GM12878 (cell line): Measurements from ENCODE around the gene RAB34. TPM values are rescaled to one million over a fixed set of nuclear protein-coding genes. Genes with fewer than 3 reads are reported as not detected.

Source experiments
- ATAC-seq: fragments of 200-7000 bp; cut with Tn5 transposase; 3 replicates; pipeline ENCODE4 v1.9.1; 2020; ENCODE audit warnings: mild to moderate bottlenecking, moderate library complexity
- BruUV-seq: library from RNA; stranded (reverse); fragments of 400-500 nt; replicated peaks from 2 replicates; lab custom pipeline; 2021; lab: Mats Ljungman, UMichigan
- CTCF ChIA-PET: fragments of 300-600 bp; sonication (Branson Sonifier 250); formaldehyde crosslinking; extraction: SDS; loops from one replicate; lab custom pipeline; 2021; ENCODE audit warnings: inconsistent platforms; lab: Yijun Ruan, JAX
- POLR2A ChIA-PET: fragments of 350-600 bp; formaldehyde crosslinking; extraction: SDS; loops from one replicate; lab custom pipeline; 2021; ENCODE audit warnings: inconsistent platforms; lab: Charles Lee
- RAD21 ChIA-PET: fragments of 300-600 bp; sonication (Branson Sonifier 250); formaldehyde crosslinking; loops from one replicate; lab custom pipeline; 2023; ENCODE audit warnings: antibody characterized with exemption; ENCODE audit not compliant: unreplicated experiment; lab: Charles Lee
- SMC1A ChIA-PET: fragments of 300-600 bp; sonication (Branson Sonifier 250); formaldehyde crosslinking; loops from one replicate; lab custom pipeline; 2023; ENCODE audit not compliant: unreplicated experiment, uncharacterized antibody; lab: Charles Lee
- DNase-seq: peaks from one replicate; pipeline ENCODE4 v3.0.0-alpha.2; 2011; ENCODE audit warnings: low read depth, low spot score
- FAIRE-seq: peaks from 3 replicates; lab custom pipeline; 2011; peaks lifted over from hg19 to GRCh38; lab: Jason Lieb, UNC
- H2AFZ ChIP-seq: 2 replicates; pipeline ENCODE4 v1.6.0; 2011; ENCODE audit warnings: low read depth, low read length, control low read depth; ENCODE audit not compliant: control insufficient read depth
- H3K27ac ChIP-seq: 2 replicates; pipeline ENCODE4 v1.5.1; 2011; ENCODE audit warnings: control low read depth; ENCODE audit not compliant: control insufficient read depth, insufficient read depth
- H3K27me3 ChIP-seq, 2 experiments: replicated peaks in 1 of 2; 2 replicates each; pipeline versions ENCODE4 v1.6.0 to v1.6.1; 2011; ENCODE audit warnings: low read length in 1 of 2; ENCODE audit not compliant: control insufficient read depth in 2 of 2, insufficient read depth in 2 of 2
- H3K36me3 ChIP-seq, 2 experiments: 2 replicates each; pipeline ENCODE4 v1.5.1; 2011; ENCODE audit warnings: low read length in 1 of 2; ENCODE audit not compliant: control insufficient read depth in 2 of 2, insufficient read depth in 2 of 2
- H3K4me1 ChIP-seq: 2 replicates; pipeline ENCODE4 v1.6.1; 2011; ENCODE audit warnings: mild to moderate bottlenecking, low read length, moderate library complexity, mixed read lengths; ENCODE audit not compliant: control insufficient read depth, insufficient read depth
- H3K4me2 ChIP-seq: 2 replicates; pipeline ENCODE4 v1.6.0; 2011; ENCODE audit warnings: control low read depth; ENCODE audit not compliant: control insufficient read depth, insufficient read depth
- H3K4me3 ChIP-seq: fragments of 200-600 bp; sonication (generic); 2 replicates; pipeline ENCODE4 v1.5.1; 2016
- H3K79me2 ChIP-seq: 2 replicates; pipeline ENCODE4 v1.6.0; 2011; ENCODE audit warnings: low read length; ENCODE audit not compliant: control insufficient read depth, insufficient read depth
- H3K9ac ChIP-seq: 2 replicates; pipeline ENCODE4 v1.8.0; 2011; ENCODE audit warnings: low read length, control low read depth, mixed read lengths; ENCODE audit not compliant: control insufficient read depth, insufficient read depth
- H3K9me3 ChIP-seq: replicated peaks from 3 replicates; pipeline ENCODE4 v1.5.1; 2011; ENCODE audit warnings: mild to moderate bottlenecking, low read length; ENCODE audit not compliant: control insufficient read depth, insufficient read depth
- H4K20me1 ChIP-seq: 2 replicates; pipeline ENCODE4 v1.6.0; 2011; ENCODE audit not compliant: control insufficient read depth, insufficient read depth
- ATF7 ChIP-seq: fragments of 450-650 bp; IDR thresholded peaks from 2 replicates; pipeline ENCODE4 v1.6.1; 2016; ENCODE audit warnings: low read depth, mild to moderate bottlenecking
- BACH1 ChIP-seq: fragments of 450-650 bp; IDR thresholded peaks from 2 replicates; pipeline ENCODE4 v1.6.1; 2017; ENCODE audit warnings: mild to moderate bottlenecking, borderline replicate concordance
- CEBPB ChIP-seq, 2 experiments: fragments of 150-350 bp in 1 of 2; IDR thresholded peaks; 2 replicates each; pipeline ENCODE4 v1.6.1; 2012 to 2014; ENCODE audit warnings: low read depth in 2 of 2, low read length in 2 of 2, borderline replicate concordance in 1 of 2, inconsistent platforms in 1 of 2
- CHD2 ChIP-seq: IDR thresholded peaks from 2 replicates; pipeline ENCODE4 v1.6.1; 2011; ENCODE audit warnings: low read depth, low read length, improper control_type of control experiment, borderline replicate concordance
- CHD4 ChIP-seq: fragments of 200-600 bp; sonication (generic); IDR thresholded peaks from 2 replicates; pipeline ENCODE4 v1.6.1; 2016; ENCODE audit warnings: mild to moderate bottlenecking
- EP300 ChIP-seq, 2 experiments: fragments of 150-350 bp in 1 of 2; IDR thresholded peaks; 2 replicates each; pipeline ENCODE4 v1.6.1; 2011 to 2012; ENCODE audit warnings: low read depth in 2 of 2, low read length in 2 of 2, borderline replicate concordance in 1 of 2, improper control_type of control experiment in 1 of 2, inconsistent platforms in 1 of 2; ENCODE audit not compliant: control insufficient read depth in 1 of 2
- ESRRA ChIP-seq: IDR thresholded peaks from 2 replicates; pipeline ENCODE4 v1.6.1; 2012; ENCODE audit warnings: mild to moderate bottlenecking, low read length, improper control_type of control experiment
- HCFC1 ChIP-seq: fragments of 150-350 bp; IDR thresholded peaks from 2 replicates; pipeline ENCODE4 v1.6.1; 2014; ENCODE audit warnings: low read length
- JUND ChIP-seq: IDR thresholded peaks from 2 replicates; pipeline ENCODE4 v1.6.1; 2012; ENCODE audit warnings: low read depth, mild to moderate bottlenecking, low read length, improper control_type of control experiment, moderate library complexity
- KDM1A ChIP-seq: fragments of 200-600 bp; sonication (generic); IDR thresholded peaks from 2 replicates; pipeline ENCODE4 v1.6.1; 2016; ENCODE audit warnings: borderline replicate concordance
- RCOR1 ChIP-seq: conservative IDR thresholded peaks from 2 replicates; pipeline ENCODE4 v1.6.1; 2012; ENCODE audit warnings: low read depth, low read length, improper control_type of control experiment
- RFX5 ChIP-seq: IDR thresholded peaks from 2 replicates; pipeline ENCODE4 v1.6.1; 2011; ENCODE audit warnings: low read depth, low read length, improper control_type of control experiment
- SREBF1 ChIP-seq: IDR thresholded peaks from 2 replicates; pipeline ENCODE4 v1.6.1; 2012; ENCODE audit warnings: mild to moderate bottlenecking, low read length
- STAT1 ChIP-seq: fragments of 450-650 bp; conservative IDR thresholded peaks from 2 replicates; pipeline ENCODE4 v1.6.1; 2014; ENCODE audit warnings: antibody characterized with exemption, mild to moderate bottlenecking
- ZBED1 ChIP-seq: IDR thresholded peaks from 2 replicates; pipeline ENCODE4 v1.6.1; 2016; ENCODE audit warnings: borderline replicate concordance
- ZNF207 ChIP-seq: fragments of 450-650 bp; IDR thresholded peaks from 2 replicates; pipeline ENCODE4 v1.6.1; 2014; ENCODE audit warnings: antibody characterized with exemption, mild to moderate bottlenecking, borderline replicate concordance
- WGBS: methylation state at CpG from one replicate; pipeline ENCODE4 v1.1.6; 2016; ENCODE audit warnings: low lambda C conversion rate; ENCODE audit not compliant: insufficient replicate concordance, insufficient coverage; ENCODE audit errors: missing lambda C conversion rate; 5-methylcytosine and 5-hydroxymethylcytosine counted together
- in situ Hi-C: fragments of 300-500 bp; cut with MboI; formaldehyde crosslinking; loops from 9 replicates; pipeline ENCODE4 v1.14.3; 2018; ENCODE audit warnings: mixed read lengths
- intact Hi-C: fragments of 100-400 bp; cut with micrococcal nuclease; formaldehyde crosslinking; loops from one replicate; pipeline ENCODE4 v1.14.2; 2022; ENCODE audit not compliant: unreplicated experiment
- polyA plus RNA-seq, 11 experiments: library from polyadenylated mRNA; depleted of rRNA in 4 of 11; unstranded in 6 of 11; stranded (reverse) in 5 of 11; fragments of >200 nt; fragmentation: Nextera tagmentation in 4 of 11; fragmentation: Illumina TruSeq in 1 of 11; extraction: Ambion mirVana in 4 of 11; extraction: Trizol in 1 of 11; gene quantifications; 1 replicate in 1 of 11; 2 replicates in 10 of 11; pipeline versions ENCODE4 v1.2.1 to v1.2.3, GENCODE V29; 2011 to 2016; ENCODE audit warnings: inconsistent platforms in 2 of 11, missing spikeins in 2 of 11, low read depth in 1 of 11
- total RNA-seq, 4 experiments: library from RNA; depleted of rRNA in 3 of 4; stranded (reverse); fragments of >200 nt in 3 of 4; fragmentation: Illumina TruSeq in 1 of 4; extraction: Trizol in 1 of 4; gene quantifications; 2 replicates each; pipeline versions ENCODE4 v1.2.1 to v1.2.3, GENCODE V29; 2013 to 2021
- TF ChIP-seq, protein P1 (sequence below): fragments of 450-650 bp; IDR thresholded peaks from 2 replicates; pipeline ENCODE4 v1.6.1; 2017; ENCODE audit warnings: mild to moderate bottlenecking, moderate library complexity
- TF ChIP-seq, protein P2 (sequence below): fragments of 450-650 bp; formaldehyde crosslinking; IDR thresholded peaks from 2 replicates; pipeline ENCODE4 v1.4.0; 2020; ENCODE audit warnings: mild to moderate bottlenecking, moderate library complexity

RAB34 gene
- total and polyA plus RNA-seq, 10 of the 15 experiments (the other 5 are each of a cell fraction or from before 2014, with no cell fraction given), result 0.37 to 46.4 (median 32.8) TPM

DNA sequence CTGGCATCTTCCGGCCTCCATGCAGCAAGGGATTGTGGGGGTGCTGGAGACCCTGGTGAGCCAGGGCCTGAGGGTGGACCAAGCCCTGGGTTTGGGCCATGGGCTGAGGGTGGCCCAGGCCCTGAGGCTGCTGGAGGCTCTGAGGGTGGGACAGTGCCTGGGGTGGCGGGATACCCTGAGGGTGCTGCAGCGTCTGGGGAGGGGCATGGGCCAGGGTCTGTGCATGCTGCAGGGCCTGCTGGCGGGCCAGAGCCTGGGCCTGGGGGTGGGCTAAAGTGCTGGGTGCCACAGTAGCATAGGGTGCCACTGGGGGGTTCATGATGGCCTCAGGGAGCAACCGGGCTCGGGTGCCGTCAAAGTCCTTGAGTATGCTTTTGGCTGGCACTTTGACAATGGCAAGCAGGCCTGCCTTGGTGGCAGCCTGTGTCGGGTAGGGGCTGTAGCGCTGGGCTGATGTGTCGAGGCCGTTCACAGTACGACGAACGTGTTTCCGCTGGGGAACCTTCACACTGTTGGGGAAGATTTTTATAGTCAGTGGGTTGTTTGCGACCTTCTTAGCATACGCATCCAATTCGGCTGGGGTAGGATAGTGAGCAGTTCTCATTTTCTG is 41.7 kb upstream of the RAB34 start:
- Histone ChIP-seq H3K4me1 (peaks cover 15% of the 10 kb centered on the region), H3K36me3 (peaks cover 8 to 26% of the 10 kb centered on the region in 2 experiments)
- TF ChIP-seq CEBPB (IDR thresholded peaks at IDR 0.05; ENCODE audit: borderline replicate concordance in 1 of 2, low read depth in 2 of 2, low read length in 2 of 2) (no peak), RCOR1 (no peak), EP300 (IDR thresholded peaks at IDR 0.05; ENCODE audit: borderline replicate concordance in 1 of 2, control insufficient read depth in 1 of 2, low read depth in 2 of 2, low read length in 2 of 2) (no peak), JUND (no peak), BACH1 (no peak), HCFC1 (no peak), ZNF207 (no peak), ATF7 (no peak), STAT1 (no peak), SREBF1 (no peak), CHD2 (no peak), CHD4 (no peak), RFX5 (no peak), KDM1A (no peak), ESRRA (no peak), ZBED1 (no peak)
- TF ChIP-seq, protein P1, sequence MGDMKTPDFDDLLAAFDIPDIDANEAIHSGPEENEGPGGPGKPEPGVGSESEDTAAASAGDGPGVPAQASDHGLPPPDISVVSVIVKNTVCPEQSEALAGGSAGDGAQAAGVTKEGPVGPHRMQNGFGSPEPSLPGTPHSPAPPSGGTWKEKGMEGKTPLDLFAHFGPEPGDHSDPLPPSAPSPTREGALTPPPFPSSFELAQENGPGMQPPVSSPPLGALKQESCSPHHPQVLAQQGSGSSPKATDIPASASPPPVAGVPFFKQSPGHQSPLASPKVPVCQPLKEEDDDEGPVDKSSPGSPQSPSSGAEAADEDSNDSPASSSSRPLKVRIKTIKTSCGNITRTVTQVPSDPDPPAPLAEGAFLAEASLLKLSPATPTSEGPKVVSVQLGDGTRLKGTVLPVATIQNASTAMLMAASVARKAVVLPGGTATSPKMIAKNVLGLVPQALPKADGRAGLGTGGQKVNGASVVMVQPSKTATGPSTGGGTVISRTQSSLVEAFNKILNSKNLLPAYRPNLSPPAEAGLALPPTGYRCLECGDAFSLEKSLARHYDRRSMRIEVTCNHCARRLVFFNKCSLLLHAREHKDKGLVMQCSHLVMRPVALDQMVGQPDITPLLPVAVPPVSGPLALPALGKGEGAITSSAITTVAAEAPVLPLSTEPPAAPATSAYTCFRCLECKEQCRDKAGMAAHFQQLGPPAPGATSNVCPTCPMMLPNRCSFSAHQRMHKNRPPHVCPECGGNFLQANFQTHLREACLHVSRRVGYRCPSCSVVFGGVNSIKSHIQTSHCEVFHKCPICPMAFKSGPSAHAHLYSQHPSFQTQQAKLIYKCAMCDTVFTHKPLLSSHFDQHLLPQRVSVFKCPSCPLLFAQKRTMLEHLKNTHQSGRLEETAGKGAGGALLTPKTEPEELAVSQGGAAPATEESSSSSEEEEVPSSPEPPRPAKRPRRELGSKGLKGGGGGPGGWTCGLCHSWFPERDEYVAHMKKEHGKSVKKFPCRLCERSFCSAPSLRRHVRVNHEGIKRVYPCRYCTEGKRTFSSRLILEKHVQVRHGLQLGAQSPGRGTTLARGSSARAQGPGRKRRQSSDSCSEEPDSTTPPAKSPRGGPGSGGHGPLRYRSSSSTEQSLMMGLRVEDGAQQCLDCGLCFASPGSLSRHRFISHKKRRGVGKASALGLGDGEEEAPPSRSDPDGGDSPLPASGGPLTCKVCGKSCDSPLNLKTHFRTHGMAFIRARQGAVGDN, result no peak
- TF ChIP-seq, protein P2, sequence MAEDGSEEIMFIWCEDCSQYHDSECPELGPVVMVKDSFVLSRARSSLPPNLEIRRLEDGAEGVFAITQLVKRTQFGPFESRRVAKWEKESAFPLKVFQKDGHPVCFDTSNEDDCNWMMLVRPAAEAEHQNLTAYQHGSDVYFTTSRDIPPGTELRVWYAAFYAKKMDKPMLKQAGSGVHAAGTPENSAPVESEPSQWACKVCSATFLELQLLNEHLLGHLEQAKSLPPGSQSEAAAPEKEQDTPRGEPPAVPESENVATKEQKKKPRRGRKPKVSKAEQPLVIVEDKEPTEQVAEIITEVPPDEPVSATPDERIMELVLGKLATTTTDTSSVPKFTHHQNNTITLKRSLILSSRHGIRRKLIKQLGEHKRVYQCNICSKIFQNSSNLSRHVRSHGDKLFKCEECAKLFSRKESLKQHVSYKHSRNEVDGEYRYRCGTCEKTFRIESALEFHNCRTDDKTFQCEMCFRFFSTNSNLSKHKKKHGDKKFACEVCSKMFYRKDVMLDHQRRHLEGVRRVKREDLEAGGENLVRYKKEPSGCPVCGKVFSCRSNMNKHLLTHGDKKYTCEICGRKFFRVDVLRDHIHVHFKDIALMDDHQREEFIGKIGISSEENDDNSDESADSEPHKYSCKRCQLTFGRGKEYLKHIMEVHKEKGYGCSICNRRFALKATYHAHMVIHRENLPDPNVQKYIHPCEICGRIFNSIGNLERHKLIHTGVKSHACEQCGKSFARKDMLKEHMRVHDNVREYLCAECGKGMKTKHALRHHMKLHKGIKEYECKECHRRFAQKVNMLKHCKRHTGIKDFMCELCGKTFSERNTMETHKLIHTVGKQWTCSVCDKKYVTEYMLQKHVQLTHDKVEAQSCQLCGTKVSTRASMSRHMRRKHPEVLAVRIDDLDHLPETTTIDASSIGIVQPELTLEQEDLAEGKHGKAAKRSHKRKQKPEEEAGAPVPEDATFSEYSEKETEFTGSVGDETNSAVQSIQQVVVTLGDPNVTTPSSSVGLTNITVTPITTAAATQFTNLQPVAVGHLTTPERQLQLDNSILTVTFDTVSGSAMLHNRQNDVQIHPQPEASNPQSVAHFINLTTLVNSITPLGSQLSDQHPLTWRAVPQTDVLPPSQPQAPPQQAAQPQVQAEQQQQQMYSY (CRISPR knock-in tag), result no peak

More for the DNA sequence above, 41.7 kb upstream of the RAB34 start:
- Histone ChIP-seq H3K9me3 (no peaks in the 10 kb centered on the region), H3K79me2 (no peaks in the 10 kb centered on the region), H3K27ac (no peak overlapping the region), H2AFZ (no peak overlapping the region), H3K4me3 (no peak overlapping the region), H3K27me3 (no peaks in the 10 kb centered on the region), H3K9ac (no peak overlapping the region), H3K4me2 (no peak overlapping the region), H4K20me1 (no peaks in the 10 kb centered on the region; the same call in 1 of the 2 replicates)
- SMC1A ChIA-PET, result interaction anchor here (1.1 kb wide), 1 partner anchor 32 kb away, joined by 3 read pairs; no protein-coding TSS in a partner anchor
- FAIRE-seq (no peak), ATAC-seq (no peak), DNase-seq (no peak)
- in situ Hi-C loops, result no loop called here
- CTCF ChIA-PET, result interaction anchor here (7.3 kb wide), 1 partner anchor 33 kb away, joined by 147 read pairs; the partner anchor contains the start of genes NEK8 and TLCD1
- RAD21 ChIA-PET, result interaction anchor here (0.6 kb wide), 1 partner anchor 559 kb away, joined by 4 read pairs; no protein-coding TSS in a partner anchor
- intact Hi-C loops, result no loop called here
- no TSS peak for BruUV-seq
- POLR2A ChIA-PET, result interaction anchor here (0.6 kb wide), 1 partner anchor 33 kb away, joined by 3 read pairs; no protein-coding TSS in a partner anchor
- WGBS, result 97% methylated on average over 18 of the region's 18 CpGs
